Natural killer cell (primary cell): Measurements from ENCODE around the gene UBE2D2. TPM values are rescaled to one million over a fixed set of nuclear protein-coding genes. Genes with fewer than 3 reads are reported as not detected.
"Not testable (repeated sequence)": the region's sequence is repeated elsewhere in the genome, so short reads cannot be mapped to it uniquely, and the experiment has no call there.

ENCODE experiments used
- ATAC-seq, 3 donors: fragments of 150-1000 bp in 2 of 3; fragments of 200-7000 bp in 1 of 3; cut with Tn5 transposase; 1 replicate in 1 of 3; 2 replicates in 2 of 3; pipeline ENCODE4 v1.10.0; 2021; ENCODE audit warnings: mild to moderate bottlenecking in 2 of 3, moderate library complexity in 2 of 3
- DNase-seq, 2 donors: peaks; one replicate each; pipeline versions ENCODE4 v3.0.0 to v3.0.0-alpha.2; 2013 to 2021; ENCODE audit warnings: mixed read lengths in 1 of 2
- H3K27ac ChIP-seq: one replicate; pipeline ENCODE4 v1.5.1; 2013; ENCODE audit warnings: mild to moderate bottlenecking, low read length
- H3K27me3 ChIP-seq: one replicate; pipeline ENCODE4 v1.6.1; 2013; ENCODE audit warnings: low read length; ENCODE audit not compliant: control insufficient read depth, insufficient read depth
- H3K36me3 ChIP-seq: one replicate; pipeline ENCODE4 v1.6.1; 2013; ENCODE audit warnings: low read length; ENCODE audit not compliant: control insufficient read depth, insufficient read depth
- H3K4me1 ChIP-seq: one replicate; pipeline ENCODE4 v1.6.1; 2013; ENCODE audit warnings: low read length; ENCODE audit not compliant: control insufficient read depth, insufficient read depth
- H3K4me3 ChIP-seq: one replicate; pipeline ENCODE4 v1.5.1; 2013; ENCODE audit warnings: low read length
- H3K9me3 ChIP-seq: one replicate; pipeline ENCODE4 v1.6.1; 2013; ENCODE audit warnings: low read length; ENCODE audit not compliant: control insufficient read depth, insufficient read depth
- H3K27ac Mint-ChIP-seq, 2 donors: one replicate each; pipeline ENCODE4 v1.8.0; 2022; ENCODE audit warnings: mild to moderate bottlenecking in 2 of 2, mixed read lengths in 2 of 2, moderate library complexity in 1 of 2
- H3K27me3 Mint-ChIP-seq, 2 donors: one replicate each; pipeline ENCODE4 v1.8.0; 2022; ENCODE audit warnings: low read depth in 2 of 2, mixed read lengths in 2 of 2
- H3K36me3 Mint-ChIP-seq: one replicate; pipeline ENCODE4 v1.8.0; 2022; ENCODE audit warnings: mixed read lengths
- H3K4me1 Mint-ChIP-seq, 2 donors: one replicate each; pipeline ENCODE4 v1.8.0; 2022; ENCODE audit warnings: mixed read lengths in 2 of 2
- H3K4me3 Mint-ChIP-seq: one replicate; pipeline ENCODE4 v1.8.0; 2022; ENCODE audit warnings: mild to moderate bottlenecking, moderate library complexity, mixed read lengths
- H3K9me3 Mint-ChIP-seq, 2 donors: one replicate each; pipeline ENCODE4 v1.8.0; 2022; ENCODE audit warnings: mixed read lengths in 2 of 2
- WGBS: methylation state at CpG from one replicate; pipeline ENCODE4 v1.1.7; 2013; ENCODE audit warnings: missing lambda C conversion rate; ENCODE audit not compliant: insufficient coverage; 5-methylcytosine and 5-hydroxymethylcytosine counted together
- intact Hi-C: fragments of 100-400 bp; cut with micrococcal nuclease; formaldehyde crosslinking; loops from one replicate; pipeline ENCODE4 v1.14.2; 2022
- total RNA-seq, 4 donors: library from RNA; stranded (reverse); fragments of 120-200 nt in 1 of 4; gene quantifications; one replicate each; pipeline versions ENCODE4 v1.2.3 to v1.2.4, GENCODE V29; 2013 to 2022
- TF ChIP-seq, protein P1 (sequence below): fragments of 200-600 bp; IDR thresholded peaks from one replicate; pipeline ENCODE4 v1.8.0; 2022; ENCODE audit warnings: antibody characterized with exemption

UBE2D2 gene
- total RNA-seq, 3 donors from 2014 or later (not counting 1 experiment from before 2014, with no cell fraction given): 127 to 139 (median 131) TPM

DNA sequence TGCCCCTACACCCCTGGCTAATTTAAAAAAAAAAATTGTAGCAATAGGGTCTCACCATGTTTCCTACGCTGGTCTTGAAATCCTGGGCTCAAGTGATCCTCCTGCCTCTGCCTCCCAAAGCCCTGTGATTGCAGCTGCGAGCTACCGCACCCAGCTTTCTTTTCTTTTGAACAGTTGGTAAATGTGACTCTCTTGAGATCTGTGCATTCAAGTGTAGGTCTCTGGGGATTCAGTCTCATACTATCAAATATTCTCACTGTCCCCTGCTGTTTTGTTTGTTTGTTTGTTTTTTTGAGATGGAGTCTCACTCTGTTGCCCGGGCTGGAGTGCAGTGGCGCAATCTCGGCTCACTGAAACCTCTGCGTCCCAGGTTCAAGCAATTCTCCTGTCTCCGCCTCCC is 44.7 kb downstream of the UBE2D2 start:
- H3K27ac ChIP-seq: no peak overlapping the region
- no peaks in the 10 kb centered on the region for H3K9me3 Mint-ChIP-seq

DNA sequence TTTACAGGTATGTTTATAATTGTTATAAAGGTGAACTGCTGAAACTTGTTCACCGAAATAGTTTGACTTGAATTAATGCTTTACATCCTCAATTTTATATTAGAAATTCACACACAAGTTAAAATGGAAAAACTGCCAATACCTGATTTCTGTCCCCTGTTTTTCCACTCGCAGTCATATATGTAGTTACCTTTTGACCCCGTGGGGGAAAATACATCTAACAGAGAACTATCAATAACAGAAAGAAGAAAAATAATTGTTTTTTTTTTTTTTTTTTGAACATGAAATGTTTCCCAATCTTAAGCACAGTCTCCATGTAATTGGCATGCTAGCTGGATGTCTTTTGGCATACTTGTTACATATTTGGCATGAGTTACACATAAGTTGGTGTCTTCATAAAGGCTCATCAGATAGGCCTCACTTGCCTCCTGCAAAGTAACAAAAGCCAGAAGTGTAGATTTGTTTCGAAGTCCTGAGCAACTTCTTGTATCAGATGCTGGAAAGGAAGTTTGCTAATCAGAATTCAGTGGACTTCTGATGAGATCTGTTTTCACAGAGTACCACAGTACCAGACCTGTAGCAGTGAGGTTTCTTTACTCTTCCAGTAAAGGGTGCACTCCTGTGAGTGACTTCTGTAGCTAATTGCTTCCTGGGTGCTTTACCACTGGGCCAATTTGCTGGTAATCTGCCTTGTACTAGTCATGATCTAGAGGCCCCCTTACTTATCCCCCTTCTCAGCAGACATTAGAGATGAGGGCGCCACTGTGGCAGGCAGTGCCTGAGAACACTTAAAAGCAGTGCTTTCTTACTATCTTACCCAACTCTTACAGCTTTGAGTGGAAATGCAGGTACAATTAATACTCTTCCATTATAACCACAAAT is 50.8 kb downstream of the UBE2D2 start:
- Histone ChIP-seq H3K27ac (no peak overlapping the region), H3K4me1 (no peaks in the 10 kb centered on the region), H3K27me3 (no peaks in the 10 kb centered on the region), H3K9me3 (no peaks in the 10 kb centered on the region), H3K4me3 (no peak overlapping the region), H3K36me3 (peaks cover 23% of the 10 kb centered on the region)
- no peak for DNase-seq
- 78% methylated on average over 3 of the region's 5 CpGs for WGBS
- intact Hi-C loops: no loop called here
- no peak for ATAC-seq
- TF ChIP-seq, protein P1, sequence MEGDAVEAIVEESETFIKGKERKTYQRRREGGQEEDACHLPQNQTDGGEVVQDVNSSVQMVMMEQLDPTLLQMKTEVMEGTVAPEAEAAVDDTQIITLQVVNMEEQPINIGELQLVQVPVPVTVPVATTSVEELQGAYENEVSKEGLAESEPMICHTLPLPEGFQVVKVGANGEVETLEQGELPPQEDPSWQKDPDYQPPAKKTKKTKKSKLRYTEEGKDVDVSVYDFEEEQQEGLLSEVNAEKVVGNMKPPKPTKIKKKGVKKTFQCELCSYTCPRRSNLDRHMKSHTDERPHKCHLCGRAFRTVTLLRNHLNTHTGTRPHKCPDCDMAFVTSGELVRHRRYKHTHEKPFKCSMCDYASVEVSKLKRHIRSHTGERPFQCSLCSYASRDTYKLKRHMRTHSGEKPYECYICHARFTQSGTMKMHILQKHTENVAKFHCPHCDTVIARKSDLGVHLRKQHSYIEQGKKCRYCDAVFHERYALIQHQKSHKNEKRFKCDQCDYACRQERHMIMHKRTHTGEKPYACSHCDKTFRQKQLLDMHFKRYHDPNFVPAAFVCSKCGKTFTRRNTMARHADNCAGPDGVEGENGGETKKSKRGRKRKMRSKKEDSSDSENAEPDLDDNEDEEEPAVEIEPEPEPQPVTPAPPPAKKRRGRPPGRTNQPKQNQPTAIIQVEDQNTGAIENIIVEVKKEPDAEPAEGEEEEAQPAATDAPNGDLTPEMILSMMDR: no peak
- H3K36me3 Mint-ChIP-seq: no peaks in the 10 kb centered on the region
- peak overlapping the region; percentile 70 to 73 for H3K27ac Mint-ChIP-seq
- no peak overlapping the region for H3K4me3 Mint-ChIP-seq
- H3K27me3 Mint-ChIP-seq: no peaks in the 10 kb centered on the region
- no peaks in the 10 kb centered on the region for H3K9me3 Mint-ChIP-seq
- peaks cover 16 to 24% of the 10 kb centered on the region in 2 donors for H3K4me1 Mint-ChIP-seq

More for the DNA sequence above, 44.7 kb downstream of the UBE2D2 start:
- no peaks in the 10 kb centered on the region for H3K27me3 Mint-ChIP-seq
- ATAC-seq: no peak
- intact Hi-C loops: no loop called here
- TF ChIP-seq, protein P1: no peak
- peak overlapping the region; percentile 72 to 75 for H3K27ac Mint-ChIP-seq
- H3K9me3 ChIP-seq: no peaks in the 10 kb centered on the region
- H3K4me1 Mint-ChIP-seq: peaks cover 6 to 19% of the 10 kb centered on the region in 2 donors
- no peak for DNase-seq
- no peak overlapping the region for H3K4me3 Mint-ChIP-seq
- peaks cover 31% of the 10 kb centered on the region for H3K36me3 ChIP-seq
- no peaks in the 10 kb centered on the region for H3K27me3 ChIP-seq
- no peaks in the 10 kb centered on the region for H3K36me3 Mint-ChIP-seq
- no peak overlapping the region for H3K4me3 ChIP-seq
- H3K4me1 ChIP-seq: peaks cover 2% of the 10 kb centered on the region
- 94% methylated on average over 6 of the region's 8 CpGs for WGBS

DNA sequence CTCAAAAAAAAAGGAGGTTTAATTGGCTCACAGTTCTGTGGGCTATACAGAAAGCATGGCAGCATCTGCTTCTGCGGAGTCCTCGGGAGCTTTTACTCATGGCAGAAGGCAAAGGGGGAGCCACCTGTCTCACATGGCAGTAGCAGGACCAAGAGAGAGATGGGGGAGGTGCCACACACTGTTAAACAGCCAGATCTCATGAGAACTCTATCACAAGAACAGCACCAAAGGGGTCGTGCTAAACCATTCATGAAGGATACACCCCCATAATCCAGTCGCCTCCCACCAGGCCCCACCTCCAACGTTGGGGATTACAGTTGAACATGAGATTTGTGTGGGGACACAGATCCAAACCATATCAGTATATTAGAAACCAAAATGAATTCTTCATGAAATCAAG is 58.7 kb downstream of the UBE2D2 start:
- H3K36me3 Mint-ChIP-seq: no peaks in the 10 kb centered on the region
- peaks cover 56% of the 10 kb centered on the region for H3K36me3 ChIP-seq

DNA sequence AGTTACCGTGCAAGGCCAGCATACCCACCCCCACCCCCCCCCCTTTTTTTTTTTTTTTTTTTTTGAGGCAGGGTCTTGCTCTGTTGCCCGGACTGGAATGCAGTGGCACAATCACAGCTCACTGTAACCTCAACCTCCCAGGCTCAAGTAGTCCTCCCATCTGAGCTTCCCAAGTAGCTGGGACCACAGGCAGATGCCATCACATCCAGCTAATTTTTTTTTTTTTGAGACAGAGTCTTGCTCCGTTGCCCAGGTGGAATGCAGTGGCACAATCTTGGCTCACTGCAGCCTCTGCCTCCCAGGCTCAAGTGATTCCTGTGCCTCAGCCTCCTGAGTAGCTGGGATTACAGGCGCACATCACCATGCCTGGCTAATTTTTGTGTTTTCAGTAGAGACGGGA is 64.3 kb downstream of the UBE2D2 start:
- H3K27me3 Mint-ChIP-seq, ATAC-seq, H3K27ac Mint-ChIP-seq, H3K4me1 ChIP-seq, H3K27ac ChIP-seq, intact Hi-C loops, DNase-seq, H3K9me3 ChIP-seq, H3K9me3 Mint-ChIP-seq, H3K4me1 Mint-ChIP-seq, H3K27me3 ChIP-seq, H3K4me3 ChIP-seq, H3K4me3 Mint-ChIP-seq: not testable (repeated sequence)
- H3K36me3 ChIP-seq: peaks cover 68% of the 10 kb centered on the region
- 95% methylated on average over 5 of the region's 5 CpGs for WGBS
- H3K36me3 Mint-ChIP-seq: peaks cover 12% of the 10 kb centered on the region

More for the DNA sequence above, 58.7 kb downstream of the UBE2D2 start:
- peak overlapping the region; percentile 9 to 72 for H3K27ac Mint-ChIP-seq
- Histone ChIP-seq H3K4me3 (no peak overlapping the region), H3K27me3 (no peaks in the 10 kb centered on the region), H3K27ac (no peak overlapping the region), H3K9me3 (no peaks in the 10 kb centered on the region), H3K4me1 (no peaks in the 10 kb centered on the region)
- intact Hi-C loops: no loop called here
- H3K4me3 Mint-ChIP-seq: no peak overlapping the region
- DNase-seq: no peak
- no peaks in the 10 kb centered on the region for H3K9me3 Mint-ChIP-seq
- TF ChIP-seq, protein P1: no peak
- no peaks in the 10 kb centered on the region for H3K27me3 Mint-ChIP-seq
- WGBS: 100% methylated on average over 2 of the region's 5 CpGs
- H3K4me1 Mint-ChIP-seq: peaks cover 0 to 9% of the 10 kb centered on the region in 2 donors
- ATAC-seq: no peak
